HepG2 (cell line): ENCODE results near the gene CTNNBL1. TPM values are rescaled to one million over a fixed set of nuclear protein-coding genes. Genes with fewer than 3 reads are reported as not detected.
A peak's percentile ranks its signal among the peaks of the same experiment; 100 is the strongest.

Experiments
- BCL3 ChIP-seq: sonication (generic); formaldehyde crosslinking; IDR thresholded peaks from 2 replicates; pipeline ENCODE4 v1.5.1; 2020; ENCODE audit warnings: mild to moderate bottlenecking, missing genetic modification reagents, moderate library complexity
- FOXJ3 ChIP-seq: sonication (generic); formaldehyde crosslinking; IDR thresholded peaks from 2 replicates; pipeline ENCODE4 v1.4.0; 2020; ENCODE audit warnings: missing genetic modification reagents, mild to moderate bottlenecking, borderline replicate concordance
- GMEB2 ChIP-seq: IDR thresholded peaks from 2 replicates; pipeline ENCODE4 v1.6.1; 2016; ENCODE audit warnings: missing biosample characterization, missing genetic modification reagents, low read depth
- MIXL1 ChIP-seq: IDR thresholded peaks from 2 replicates; pipeline ENCODE4 v1.6.1; 2016
- REXO4 ChIP-seq: sonication (generic); formaldehyde crosslinking; IDR thresholded peaks from 2 replicates; pipeline ENCODE4 v1.8.0; 2022; ENCODE audit warnings: missing genetic modification reagents, mild to moderate bottlenecking, borderline replicate concordance
- SCMH1 ChIP-seq: sonication (generic); formaldehyde crosslinking; IDR thresholded peaks from 2 replicates; pipeline ENCODE4 v1.9.0; 2021; ENCODE audit warnings: missing genetic modification reagents, mild to moderate bottlenecking, borderline replicate concordance
- ZFP91 ChIP-seq: sonication (generic); formaldehyde crosslinking; IDR thresholded peaks from 2 replicates; pipeline ENCODE4 v1.9.0; 2022; ENCODE audit warnings: missing genetic modification reagents, mild to moderate bottlenecking, borderline replicate concordance
- ZNF101 ChIP-seq: sonication (generic); formaldehyde crosslinking; IDR thresholded peaks from 2 replicates; pipeline ENCODE4 v1.4.0; 2020; ENCODE audit warnings: mild to moderate bottlenecking, low read depth, missing genetic modification reagents, borderline replicate concordance
- ZNF407 ChIP-seq: sonication (generic); formaldehyde crosslinking; IDR thresholded peaks from one replicate; pipeline ENCODE4 v1.5.1; 2020; ENCODE audit warnings: mild to moderate bottlenecking, missing genetic modification reagents; ENCODE audit errors: not compliant biosample characterization
- ZNF446 ChIP-seq: sonication (generic); formaldehyde crosslinking; IDR thresholded peaks from 2 replicates; pipeline ENCODE4 v1.5.0; 2020; ENCODE audit warnings: mild to moderate bottlenecking, missing genetic modification reagents
- ZNF597 ChIP-seq: sonication (generic); formaldehyde crosslinking; IDR thresholded peaks from 2 replicates; pipeline ENCODE4 v1.5.0; 2020; ENCODE audit warnings: missing genetic modification reagents
- ZNF704 ChIP-seq: sonication (generic); formaldehyde crosslinking; IDR thresholded peaks from 2 replicates; pipeline ENCODE4 v1.8.1; 2023; ENCODE audit warnings: mild to moderate bottlenecking, inconsistent platforms, moderate library complexity, missing genetic modification reagents, borderline replicate concordance
- polyA plus RNA-seq, 8 experiments: library from polyadenylated mRNA; depleted of rRNA in 3 of 8; stranded (reverse) in 7 of 8; unstranded in 1 of 8; fragments of >200 nt; fragmentation: Illumina TruSeq in 4 of 8; extraction: Trizol in 4 of 8; gene quantifications; 2 replicates each; pipeline versions ENCODE4 v1.2.1 to v1.2.3, GENCODE V29; 2011 to 2016; ENCODE audit warnings: low read depth in 4 of 8, missing spikeins in 1 of 8, mixed read lengths in 1 of 8; ENCODE audit not compliant: insufficient read depth in 1 of 8
- total RNA-seq, 5 experiments: library from RNA; depleted of rRNA; stranded (reverse); fragments of >200 nt; fragmentation: Illumina TruSeq; extraction: Trizol; gene quantifications; 2 replicates each; pipeline ENCODE4 v1.2.3, GENCODE V29; 2016; ENCODE audit warnings: low read depth in 1 of 5

Gene CTNNBL1
- total and polyA plus RNA-seq, 2 of the 13 experiments (the other 11 are each of a cell fraction or from before 2014, with no cell fraction given) = 49.3 to 94.6 TPM

GRCh38 chr20:37881601-37882343 is 187.9 kb downstream of the CTNNBL1 start (continued):
- TF ChIP-seq ZNF407 (no peak), SCMH1 (CRISPR knock-in tag) (no peak), REXO4 (CRISPR knock-in tag) (no peak), MIXL1 (CRISPR knock-in tag) (no peak), ZNF597 (CRISPR knock-in tag) (no peak), ZNF446 (CRISPR knock-in tag) (no peak), ZNF101 (CRISPR knock-in tag) (no peak), BCL3 (CRISPR knock-in tag) (no peak), GMEB2 (CRISPR knock-in tag) (no peak), FOXJ3 (CRISPR knock-in tag) (no peak), ZFP91 (CRISPR knock-in tag) (peak; percentile 39; the same call in 1 of the 2 replicates), ZNF704 (CRISPR knock-in tag) (no peak)
